Testis (tissue), 3 donors: ENCODE measurements around the gene POGZ. TPM values are rescaled to one million over a fixed set of nuclear protein-coding genes. Genes with fewer than 3 reads are reported as not detected.
A peak's percentile ranks its signal among the peaks of the same experiment; 100 is the strongest.

Source experiments
- DNase-seq: peaks from one replicate; pipeline ENCODE4 v3.0.0-alpha.2; 2019
- H3K27ac ChIP-seq, 2 donors: fragments of 200-600 bp; sonication (generic); one replicate each; pipeline ENCODE4 v1.5.1; 2019
- H3K27me3 ChIP-seq: fragments of 200-600 bp; sonication (generic); one replicate; pipeline ENCODE4 v1.5.1; 2019
- H3K36me3 ChIP-seq: fragments of 200-600 bp; sonication (generic); one replicate; pipeline ENCODE4 v1.5.1; 2017; ENCODE audit warnings: low read depth; ENCODE audit errors: missing control alignments
- H3K4me1 ChIP-seq: fragments of 200-600 bp; sonication (generic); one replicate; pipeline ENCODE4 v1.5.1; 2019
- H3K4me3 ChIP-seq, 2 donors: fragments of 200-600 bp; sonication (generic); one replicate each; pipeline ENCODE4 v1.5.1; 2017 to 2019
- H3K9me3 ChIP-seq: fragments of 200-600 bp; sonication (generic); one replicate; pipeline ENCODE4 v1.5.1; 2017
- POLR2A ChIP-seq: fragments of 450-650 bp; IDR thresholded peaks from one replicate; pipeline ENCODE4 v1.6.1; 2017; ENCODE audit warnings: antibody characterized with exemption, mild to moderate bottlenecking, moderate library complexity
- WGBS, 2 donors: methylation state at CpG; one replicate each; pipeline ENCODE4 v1.1.5; 2018; 5-methylcytosine and 5-hydroxymethylcytosine counted together
- intact Hi-C: fragments of 100-400 bp; cut with DNase I; formaldehyde crosslinking; loops from one replicate; pipeline ENCODE4 v1.15.1; 2023; ENCODE audit warnings: low total_unique reads
- polyA plus RNA-seq: library from polyadenylated mRNA; stranded (reverse); fragments of 350-450 nt; fragmentation: Illumina TruSeq; extraction: RNeasy Lipid Tissue Mini Kit (QIAGEN cat#74804); gene quantifications from one replicate; pipeline ENCODE4 v1.2.3, GENCODE V29; 2014; ENCODE audit warnings: low read depth, low replicate concordance; ENCODE audit not compliant: insufficient read depth
- total RNA-seq, 2 donors: library from RNA; depleted of rRNA; stranded (reverse); fragments of >200 nt; gene quantifications; one replicate each; pipeline ENCODE4 v1.2.3, GENCODE V29; 2016
- TF ChIP-seq, protein P1 (sequence below), 3 experiments: fragments of 450-650 bp in 2 of 3; fragments of 200-600 bp in 1 of 3; sonication (generic) in 1 of 3; IDR thresholded peaks; one replicate each; pipeline ENCODE4 v1.5.1; 2016 to 2019; ENCODE audit warnings: antibody characterized with exemption in 3 of 3, mild to moderate bottlenecking in 2 of 3, moderate library complexity in 1 of 3

POGZ gene
- total and polyA plus RNA-seq, 3 donors from 2014 or later: 84.3 to 137 (median 131) TPM

- H3K36me3 ChIP-seq: no peaks in the 10 kb centered on the region
- WGBS, 2 donors: 96% methylated on average over 5 of the region's 5 CpGs
- H3K9me3 ChIP-seq: no peaks in the 10 kb centered on the region
- no peak for DNase-seq
- peaks cover 10% of the 10 kb centered on the region for H3K4me1 ChIP-seq
- no peak overlapping the region for H3K4me3 ChIP-seq
- intact Hi-C loops: no loop called here
- H3K27me3 ChIP-seq: no peaks in the 10 kb centered on the region
- no peak for TF ChIP-seq POLR2A
- TF ChIP-seq, protein P1, sequence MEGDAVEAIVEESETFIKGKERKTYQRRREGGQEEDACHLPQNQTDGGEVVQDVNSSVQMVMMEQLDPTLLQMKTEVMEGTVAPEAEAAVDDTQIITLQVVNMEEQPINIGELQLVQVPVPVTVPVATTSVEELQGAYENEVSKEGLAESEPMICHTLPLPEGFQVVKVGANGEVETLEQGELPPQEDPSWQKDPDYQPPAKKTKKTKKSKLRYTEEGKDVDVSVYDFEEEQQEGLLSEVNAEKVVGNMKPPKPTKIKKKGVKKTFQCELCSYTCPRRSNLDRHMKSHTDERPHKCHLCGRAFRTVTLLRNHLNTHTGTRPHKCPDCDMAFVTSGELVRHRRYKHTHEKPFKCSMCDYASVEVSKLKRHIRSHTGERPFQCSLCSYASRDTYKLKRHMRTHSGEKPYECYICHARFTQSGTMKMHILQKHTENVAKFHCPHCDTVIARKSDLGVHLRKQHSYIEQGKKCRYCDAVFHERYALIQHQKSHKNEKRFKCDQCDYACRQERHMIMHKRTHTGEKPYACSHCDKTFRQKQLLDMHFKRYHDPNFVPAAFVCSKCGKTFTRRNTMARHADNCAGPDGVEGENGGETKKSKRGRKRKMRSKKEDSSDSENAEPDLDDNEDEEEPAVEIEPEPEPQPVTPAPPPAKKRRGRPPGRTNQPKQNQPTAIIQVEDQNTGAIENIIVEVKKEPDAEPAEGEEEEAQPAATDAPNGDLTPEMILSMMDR (IDR thresholded peaks at IDR 0.05): no peak
- H3K27ac ChIP-seq: no peak overlapping the region
These were observed 40.1 kb upstream of the POGZ start for GRCh38 chr1:151499365-151499764.

DNA sequence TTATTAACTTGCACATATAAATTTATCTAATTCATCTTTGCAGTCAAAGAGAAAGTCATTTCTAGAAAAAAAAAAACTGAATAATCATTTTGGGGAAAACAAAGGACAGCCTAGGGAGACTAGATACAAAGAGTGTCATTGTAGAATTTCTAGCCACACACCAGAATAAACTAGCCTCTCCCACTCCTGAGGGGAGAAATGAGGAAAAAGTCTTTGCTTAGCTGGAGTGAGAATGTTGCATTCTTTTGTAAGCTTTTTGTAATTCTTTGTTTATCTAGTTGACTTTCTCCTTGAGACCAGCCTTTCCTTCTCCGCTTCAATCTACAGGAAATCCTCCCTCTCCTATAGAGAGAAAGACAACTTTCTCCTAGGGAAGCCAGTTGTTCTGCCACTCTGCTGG lies 36.0 kb upstream of the POGZ start:
- intact Hi-C loops: no loop called here
- 47 to 48% methylated on average over 1 of the region's 1 CpG for WGBS, 2 donors
- TF ChIP-seq, protein P1 (IDR thresholded peaks at IDR 0.05): no peak
- no peak for TF ChIP-seq POLR2A
- H3K36me3 ChIP-seq: no peaks in the 10 kb centered on the region
- H3K27me3 ChIP-seq: no peaks in the 10 kb centered on the region
- DNase-seq: no peak
- H3K4me3 ChIP-seq: no peak overlapping the region
- no peaks in the 10 kb centered on the region for H3K9me3 ChIP-seq
- peak overlapping the region; percentile 55 to 67 for H3K27ac ChIP-seq
- H3K4me1 ChIP-seq: peaks cover 6% of the 10 kb centered on the region

DNA sequence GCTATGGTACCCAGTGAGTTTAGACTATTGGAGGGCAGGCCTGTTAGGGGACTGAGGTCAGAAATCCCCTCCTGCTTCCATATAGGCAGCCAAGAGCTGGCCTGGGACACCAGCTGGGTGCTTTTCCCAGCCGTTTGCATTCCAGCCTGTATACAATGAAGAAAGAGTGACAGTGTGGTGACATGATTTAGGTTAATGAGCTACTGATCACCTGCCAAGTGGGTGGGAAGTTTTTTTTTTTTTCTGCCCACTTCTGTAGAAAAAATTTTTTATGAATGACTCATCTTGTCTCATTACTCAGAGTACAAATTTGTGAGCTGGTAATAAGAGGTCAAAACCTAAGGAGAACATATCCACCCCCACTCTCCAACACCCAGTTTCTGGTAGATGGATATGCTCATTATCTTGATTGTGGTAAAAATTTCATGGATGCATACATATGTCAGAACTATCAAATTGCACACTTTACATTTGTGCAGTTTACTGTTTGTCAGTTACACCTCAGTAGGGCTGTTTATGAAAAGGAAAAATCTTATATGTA lies 35.5 kb upstream of the POGZ start:
- TF ChIP-seq, protein P1 (IDR thresholded peaks at IDR 0.05): no peak
- TF ChIP-seq POLR2A: no peak
- no peak for DNase-seq
- Histone ChIP-seq H3K4me1 (peaks cover 6% of the 10 kb centered on the region), H3K9me3 (no peaks in the 10 kb centered on the region), H3K4me3 (no peak overlapping the region), H3K36me3 (no peaks in the 10 kb centered on the region), H3K27ac (peak overlapping the region; percentile 2 to 16), H3K27me3 (no peaks in the 10 kb centered on the region)
- WGBS, 2 donors: 0% methylated on average over 1 of the region's 1 CpG
- intact Hi-C loops: no loop called here

DNA sequence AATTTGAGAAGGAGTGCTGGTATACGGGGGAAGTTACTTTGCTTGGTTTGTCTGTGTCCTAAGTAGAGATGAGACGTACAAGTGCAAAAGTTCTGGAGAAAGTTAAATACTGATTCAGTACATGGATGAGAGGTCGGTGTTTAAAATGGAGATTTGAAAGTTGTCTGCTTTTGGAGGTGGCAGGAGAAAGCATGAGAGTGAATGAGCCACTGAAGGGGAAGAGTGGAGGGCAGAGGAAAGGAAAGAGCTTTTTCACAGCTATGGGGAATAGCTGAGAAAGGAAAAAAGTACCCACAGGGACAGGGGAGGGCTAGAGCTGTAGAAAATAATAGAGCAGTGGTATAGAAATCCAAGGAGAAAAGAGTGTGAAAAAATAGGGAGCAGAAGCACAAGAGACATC lies 33.7 kb upstream of the POGZ start:
- H3K27me3 ChIP-seq: no peaks in the 10 kb centered on the region
- 95 to 96% methylated on average over 3 of the region's 3 CpGs for WGBS, 2 donors
- DNase-seq: no peak
- H3K9me3 ChIP-seq: no peaks in the 10 kb centered on the region
- intact Hi-C loops: no loop called here
- no peak overlapping the region for H3K27ac ChIP-seq
- H3K4me1 ChIP-seq: peaks cover 6% of the 10 kb centered on the region
- TF ChIP-seq, protein P1 (IDR thresholded peaks at IDR 0.05): no peak
- no peak for TF ChIP-seq POLR2A
- H3K4me3 ChIP-seq: no peak overlapping the region
- H3K36me3 ChIP-seq: no peaks in the 10 kb centered on the region

DNA sequence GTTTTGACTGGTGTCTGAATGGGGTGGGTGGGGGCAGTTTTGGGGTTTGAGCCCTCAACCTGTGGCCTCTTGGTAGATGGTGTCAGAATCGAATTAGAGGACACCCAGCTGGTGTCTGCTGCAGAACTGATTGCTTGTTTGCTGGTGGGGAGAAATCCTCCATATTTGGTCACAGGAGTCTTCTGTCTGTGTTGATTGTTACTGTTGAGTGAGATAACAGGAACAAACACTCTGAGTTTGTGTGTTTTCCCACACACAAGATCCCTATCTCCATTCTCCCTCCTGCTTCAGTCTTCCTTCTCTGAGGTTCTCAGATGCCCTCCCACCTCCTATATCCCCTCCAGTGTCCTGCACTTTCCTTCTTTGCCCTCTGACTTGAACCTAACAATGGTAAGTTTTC lies 32.8 kb upstream of the POGZ start:
- no peaks in the 10 kb centered on the region for H3K9me3 ChIP-seq
- no peak for TF ChIP-seq POLR2A
- TF ChIP-seq, protein P1 (IDR thresholded peaks at IDR 0.05): no peak
- intact Hi-C loops: no loop called here
- no peaks in the 10 kb centered on the region for H3K36me3 ChIP-seq
- H3K4me1 ChIP-seq: peaks cover 6% of the 10 kb centered on the region
- no peak overlapping the region for H3K4me3 ChIP-seq
- no peak for DNase-seq
- H3K27me3 ChIP-seq: no peaks in the 10 kb centered on the region
- 78 to 87% methylated on average over 1 of the region's 1 CpG for WGBS, 2 donors
- no peak overlapping the region for H3K27ac ChIP-seq
